Kidney tubule cell (primary cell): ENCODE measurements around the gene STAC2.
A peak's percentile ranks its signal among the peaks of the same experiment; 100 is the strongest.

ENCODE experiments used
- DNase-seq: peaks from one replicate; pipeline ENCODE4 v3.0.0-alpha.2; 2018; ENCODE audit warnings: low spot score

STAC2 gene

DNA sequence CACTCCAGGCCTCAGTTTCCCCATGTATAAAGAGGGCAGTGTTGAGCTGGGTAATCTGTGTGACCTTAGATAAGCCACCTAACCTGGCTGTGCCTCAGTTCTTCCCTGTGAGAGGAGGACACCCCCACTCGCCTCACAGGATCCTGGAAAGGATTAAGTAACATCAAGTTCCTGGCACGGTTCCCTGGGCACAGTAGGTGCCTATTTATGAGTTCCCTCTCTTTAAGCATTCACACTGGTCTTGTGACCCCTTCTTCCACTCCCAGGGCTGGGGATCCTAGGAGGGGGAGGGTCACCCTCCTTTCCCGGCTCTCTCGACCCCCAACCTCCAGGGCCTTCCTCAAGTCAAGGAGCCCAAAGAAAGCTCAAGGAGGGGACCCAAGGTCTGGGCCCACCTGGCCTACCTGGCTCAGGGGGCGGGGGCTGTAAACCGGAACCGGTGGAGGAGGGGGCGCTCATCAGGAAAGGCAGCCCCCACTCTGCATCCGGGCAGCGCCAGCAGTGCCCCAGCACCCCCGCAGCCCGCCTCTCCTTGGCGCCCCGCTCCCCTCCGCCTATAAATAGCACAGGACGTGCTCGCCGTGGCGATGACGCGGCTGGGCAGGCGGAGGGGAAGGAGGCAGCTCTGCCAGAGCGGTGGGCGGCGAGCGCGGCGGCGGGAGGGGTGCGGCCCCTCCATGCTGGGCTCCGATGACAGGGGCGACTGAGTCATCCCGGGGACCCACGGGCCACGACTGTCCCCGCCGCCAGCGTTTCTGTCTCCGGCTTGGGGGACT is 16.2 kb downstream of the STAC2 start:
- peak; percentile 39 for DNase-seq

DNA sequence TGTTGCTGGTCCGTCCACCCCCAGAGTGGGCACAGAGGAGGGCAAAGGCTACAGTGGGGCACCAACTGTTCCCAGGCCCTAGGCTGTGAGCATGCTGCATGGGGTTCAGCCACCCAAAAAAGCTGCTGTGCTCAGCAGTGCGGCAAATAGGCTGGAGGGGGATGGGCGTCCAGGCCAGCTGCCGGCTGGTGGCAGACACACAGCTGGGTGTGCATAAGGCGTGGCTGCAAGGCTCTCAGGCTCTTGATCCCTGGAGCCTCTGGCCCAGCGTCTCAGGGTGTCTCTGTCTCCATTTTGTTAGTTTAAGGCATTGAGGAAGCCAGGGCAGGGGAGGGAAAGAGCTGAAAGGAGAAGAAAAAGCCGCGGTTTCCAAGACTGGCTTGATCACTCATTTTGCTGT is 16.9 kb downstream of the STAC2 start:
- no peak for DNase-seq

DNA sequence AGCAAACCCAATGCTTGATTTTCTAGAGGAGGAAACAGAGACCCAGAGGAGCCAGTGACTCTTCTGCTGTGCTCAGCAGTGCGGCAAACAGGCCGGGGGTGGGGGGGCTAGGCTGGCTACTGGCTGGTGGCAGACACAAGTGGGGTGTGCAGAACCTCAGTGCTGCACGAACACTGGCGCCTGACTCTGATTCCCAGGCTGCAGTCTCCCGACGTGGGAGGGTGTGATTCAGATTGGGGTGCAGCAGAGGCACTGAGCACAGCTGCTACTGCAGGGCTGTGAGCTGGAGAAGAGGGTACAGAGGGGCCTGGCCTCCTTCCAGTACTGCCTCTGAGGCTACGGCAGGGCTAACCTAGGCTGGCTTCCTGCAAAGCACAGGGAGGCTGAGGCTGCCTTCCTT is 17.6 kb downstream of the STAC2 start:
- DNase-seq: no peak

DNA sequence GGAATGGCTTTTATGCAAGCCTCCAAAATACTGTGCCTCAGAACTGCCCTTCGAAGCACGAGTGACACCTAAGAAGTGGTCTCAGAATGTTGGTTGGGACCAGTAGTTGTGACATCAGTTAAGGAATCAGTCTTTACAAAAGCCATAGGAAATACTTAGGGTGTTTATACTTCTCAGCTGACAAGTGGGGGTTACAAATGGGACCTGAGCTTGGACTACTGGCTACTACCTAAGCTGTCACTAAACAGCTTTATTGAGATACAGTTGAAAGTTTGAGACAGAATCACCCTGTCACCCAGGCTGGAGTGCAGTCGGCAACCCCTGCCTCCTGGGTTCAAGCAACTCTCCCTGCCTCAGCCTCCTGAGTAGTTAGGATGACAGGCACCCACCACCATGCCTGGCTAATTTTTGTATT is 20.6 kb downstream of the STAC2 start:
- DNase-seq: no peak

DNA sequence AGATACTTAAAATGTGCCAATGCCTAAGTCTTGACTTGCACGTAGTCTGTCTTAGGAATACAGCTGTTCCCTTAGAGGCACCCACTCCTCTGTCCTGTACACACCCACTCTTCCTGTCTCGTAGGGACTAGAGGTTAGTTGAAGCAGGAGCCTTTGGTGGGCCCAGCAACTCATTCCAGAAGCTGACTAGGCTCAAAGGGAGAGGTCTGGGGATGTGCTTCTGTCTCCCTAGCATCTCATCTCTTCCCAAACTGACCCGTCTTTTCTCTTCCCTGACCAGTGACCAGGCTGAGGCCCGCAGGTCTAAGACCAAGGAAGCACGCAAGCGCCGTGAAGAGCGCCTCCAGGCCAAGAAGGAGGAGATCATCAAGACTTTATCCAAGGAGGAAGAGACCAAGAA is 21.5 kb downstream of the STAC2 start:
- DNase-seq: no peak

DNA sequence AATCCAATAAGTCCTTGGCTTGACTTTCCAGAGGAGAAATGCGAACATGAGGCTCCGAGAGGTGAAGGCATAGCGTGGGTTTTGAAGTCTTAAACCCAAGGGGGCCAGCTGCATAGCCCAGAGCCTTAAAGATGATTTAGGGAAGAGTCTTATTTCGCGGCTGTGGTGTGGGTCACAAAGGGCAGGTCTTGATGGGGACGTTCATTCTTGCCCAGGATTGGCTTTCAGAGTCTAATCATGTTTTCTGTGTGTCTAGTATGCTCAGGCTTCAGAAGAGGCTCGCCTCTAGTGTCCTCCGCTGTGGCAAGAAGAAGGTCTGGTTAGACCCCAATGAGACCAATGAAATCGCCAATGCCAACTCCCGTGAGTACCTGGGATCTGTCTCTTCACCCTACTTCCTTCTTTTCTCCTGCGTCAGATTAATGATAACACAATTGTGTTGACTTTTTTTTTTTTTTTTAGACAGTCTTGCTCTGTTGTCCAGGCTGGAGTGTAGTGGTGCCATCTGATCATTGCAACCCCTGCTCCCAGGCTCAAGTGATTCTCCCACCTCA is 24.7 kb downstream of the STAC2 start:
- DNase-seq: no peak

DNA sequence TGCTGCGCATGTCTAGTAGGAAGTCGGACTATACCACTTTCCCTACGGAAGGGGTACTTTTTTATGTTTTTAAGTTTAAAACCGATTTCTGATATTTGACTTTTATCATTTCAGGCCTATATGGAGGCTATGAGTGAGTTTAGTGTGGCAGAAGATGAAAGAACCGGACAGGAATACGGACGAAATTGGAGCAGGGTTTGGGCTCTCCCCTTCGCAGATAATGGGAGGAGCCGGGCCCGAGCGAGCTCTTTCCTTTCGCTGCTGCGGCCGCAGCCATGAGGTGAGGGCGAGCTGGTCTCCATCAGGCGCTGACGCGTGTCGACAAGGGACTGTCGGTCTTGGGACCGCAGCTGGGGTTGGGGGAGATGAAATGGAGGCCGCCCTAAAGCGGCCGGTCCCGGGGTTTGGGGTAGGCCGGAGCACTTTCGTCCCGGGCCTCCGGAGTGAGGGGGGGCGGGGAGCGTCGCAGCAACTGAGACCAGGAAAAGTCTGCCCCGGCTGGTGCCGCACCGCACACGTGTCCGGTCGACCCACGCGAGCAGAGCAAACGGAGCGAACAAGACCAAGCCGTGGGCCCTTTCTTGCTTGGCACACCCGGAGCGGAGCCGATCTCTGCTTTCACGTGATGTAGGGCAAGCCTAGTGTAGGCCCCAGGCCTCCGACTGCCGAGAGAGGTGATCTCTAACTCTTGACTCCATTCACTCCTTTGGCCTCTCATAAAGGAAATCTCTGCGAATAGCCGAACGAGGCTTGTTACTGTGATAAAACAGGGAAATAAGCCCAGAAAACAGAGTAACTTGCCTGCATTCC is 25.5 kb downstream of the STAC2 start, which contains the start of gene RPL19:
TSS of gene RPL19 (plus strand) at position 214 of the 810 bp plus-strand sequence. CDS start at position 276, 62 bp downstream.
- no peak for DNase-seq

DNA sequence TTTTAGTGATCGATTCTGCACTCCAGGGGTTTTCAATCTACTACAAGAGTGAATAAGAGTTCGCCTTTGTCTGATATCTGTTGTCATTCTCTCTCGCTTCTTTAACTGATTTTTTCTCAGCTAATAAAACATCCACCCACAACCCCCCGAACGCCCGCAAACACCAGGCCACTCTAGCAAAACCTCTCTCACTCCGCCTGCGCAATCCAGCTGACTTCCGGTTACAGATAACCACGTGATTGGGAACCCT is 26.0 kb downstream of the STAC2 start:
- DNase-seq: peak; percentile 94

DNA sequence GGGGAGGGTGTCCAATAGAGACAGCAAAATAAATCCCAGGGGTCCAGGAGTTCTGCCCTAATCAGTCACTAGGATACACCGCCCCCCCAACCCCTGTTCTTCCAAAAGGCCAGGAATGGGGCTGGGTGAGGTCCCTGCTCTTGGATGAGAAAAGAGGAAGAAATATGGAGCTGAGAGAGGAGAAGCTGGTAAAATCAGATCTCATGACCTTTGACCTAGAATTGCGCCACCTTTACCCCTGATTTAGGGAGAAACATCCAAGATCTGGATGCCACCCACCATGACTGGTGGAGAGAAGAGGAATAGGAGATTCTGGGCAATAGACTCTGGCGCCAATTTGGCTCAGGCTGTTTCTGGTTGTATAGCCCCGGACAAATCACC is 27.6 kb downstream of the STAC2 start:
- no peak for DNase-seq

DNA sequence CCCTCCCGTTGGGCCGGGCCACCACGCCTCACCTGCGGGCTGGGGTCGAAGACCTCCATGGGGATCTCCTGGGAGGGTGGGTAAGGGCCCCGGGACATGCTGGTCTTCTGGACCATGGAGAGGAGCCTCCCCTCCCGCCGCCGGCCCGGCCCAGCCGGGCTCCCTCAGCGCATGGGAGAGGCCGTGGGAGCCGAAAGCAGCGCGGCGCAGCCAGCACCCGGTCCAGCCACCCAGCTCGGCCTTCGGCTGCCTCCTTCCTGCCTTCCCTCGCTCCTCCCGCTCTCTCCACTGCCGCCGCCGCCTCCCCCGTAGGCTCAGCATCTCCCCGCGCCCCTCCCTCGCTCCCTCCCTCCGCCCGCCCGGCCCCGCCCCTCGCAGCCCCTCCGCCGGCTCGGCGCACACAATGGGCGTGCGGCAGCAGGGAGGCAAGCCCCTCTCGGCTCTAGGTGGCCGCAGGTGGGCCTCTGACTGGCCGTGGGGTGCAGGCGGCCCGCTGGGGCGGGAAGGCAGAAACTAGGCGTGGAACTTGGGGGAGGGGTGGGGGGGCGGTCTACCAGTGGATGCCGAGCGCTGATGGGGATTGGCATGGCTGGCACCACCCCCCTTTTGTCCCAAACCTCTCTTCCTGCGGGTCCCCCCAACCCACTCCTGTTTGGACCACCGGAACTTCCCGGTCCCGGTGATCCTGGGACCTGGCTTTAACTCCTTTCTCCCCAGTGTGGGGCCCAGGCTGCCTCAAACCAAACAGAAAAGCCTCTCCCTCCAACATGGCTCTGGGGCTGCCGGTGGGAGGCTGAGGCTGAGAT is 28.2 kb downstream of the STAC2 start, which contains the start of gene CACNB1:
TSS of gene CACNB1 (minus strand) at position 290 of the 806 bp plus-strand sequence. CDS start at position 116, 174 bp downstream.
- peak; percentile 79 for DNase-seq

DNA sequence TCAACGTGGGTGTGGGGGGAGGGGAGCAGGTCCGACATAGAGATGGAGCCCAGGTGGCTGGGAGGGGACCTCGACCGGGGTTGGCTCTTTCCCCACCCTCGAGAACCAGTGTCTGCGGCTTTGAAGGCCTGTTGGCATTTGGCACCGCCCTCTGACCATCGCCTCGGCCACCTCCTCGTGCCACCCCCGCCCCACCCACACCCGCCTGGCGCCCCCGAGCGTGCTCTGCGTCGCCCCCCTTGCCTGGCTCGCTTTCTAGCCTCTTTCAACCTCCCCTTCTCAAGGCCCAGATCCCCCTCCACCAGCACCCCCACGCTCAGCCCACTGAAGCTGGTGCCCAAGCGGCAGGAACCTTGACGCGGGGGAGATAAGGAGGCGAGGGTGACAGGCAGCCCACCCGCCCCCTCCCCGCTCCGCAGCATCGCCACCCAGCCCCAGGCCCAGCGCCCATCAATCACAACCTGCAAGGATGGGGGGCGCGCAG is 28.9 kb downstream of the STAC2 start:
- DNase-seq: peak; percentile 63

DNA sequence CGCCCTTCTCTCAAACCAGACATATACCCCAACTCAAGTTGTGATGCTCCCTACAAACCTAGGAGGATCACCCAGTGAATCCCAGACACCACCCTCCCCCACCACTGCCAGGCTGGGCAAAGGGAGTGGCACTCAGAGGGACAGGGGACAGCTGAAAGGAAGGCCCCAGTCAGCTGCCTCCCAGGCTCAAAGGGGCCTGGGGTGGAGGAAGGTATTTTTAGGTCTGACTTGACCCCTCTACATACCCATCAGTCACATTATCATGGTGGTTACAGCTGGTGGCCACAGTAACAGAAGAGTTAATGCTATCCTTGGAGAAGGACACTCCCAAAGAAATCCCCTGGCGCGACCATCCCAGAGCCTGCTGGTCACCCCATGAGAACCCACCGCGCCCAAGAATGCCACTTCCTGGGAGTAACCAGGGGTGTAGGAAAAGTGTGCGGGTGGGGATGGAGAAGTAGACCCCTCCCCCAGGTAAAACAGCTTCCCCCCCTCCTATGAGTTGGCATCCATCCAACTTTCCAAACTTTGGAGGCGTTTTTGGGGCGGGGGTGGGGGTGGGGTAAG is 29.4 kb downstream of the STAC2 start:
- DNase-seq: no peak

DNA sequence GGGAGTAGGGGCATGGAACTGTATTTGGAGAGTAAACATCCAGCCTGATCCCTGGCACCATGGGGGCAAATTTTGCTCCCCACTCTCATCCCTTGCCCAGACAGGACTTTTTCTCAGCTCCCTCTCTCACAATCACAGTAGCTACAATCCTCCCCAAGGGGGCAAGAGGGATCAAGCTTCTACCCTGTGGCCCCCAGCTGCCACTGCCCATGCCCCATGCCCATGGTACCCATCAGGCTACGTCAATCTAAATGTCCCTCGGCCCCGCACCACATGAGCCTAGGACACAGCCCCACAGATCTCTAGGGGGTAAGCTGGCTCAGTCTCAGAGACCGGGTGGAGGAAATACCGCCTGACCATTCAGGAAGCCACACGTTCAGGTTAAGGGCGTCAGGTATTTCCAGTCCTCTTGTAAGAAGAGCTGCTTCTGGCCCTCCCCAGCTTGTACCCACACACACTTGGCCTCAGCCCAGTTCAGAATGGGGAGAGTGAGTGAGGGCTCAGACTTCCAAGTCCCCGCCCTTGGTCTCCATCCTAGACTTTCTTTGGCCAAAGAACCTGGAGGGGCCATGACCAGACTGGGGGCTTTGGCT is 30.1 kb downstream of the STAC2 start:
- peak; percentile 34 for DNase-seq

DNA sequence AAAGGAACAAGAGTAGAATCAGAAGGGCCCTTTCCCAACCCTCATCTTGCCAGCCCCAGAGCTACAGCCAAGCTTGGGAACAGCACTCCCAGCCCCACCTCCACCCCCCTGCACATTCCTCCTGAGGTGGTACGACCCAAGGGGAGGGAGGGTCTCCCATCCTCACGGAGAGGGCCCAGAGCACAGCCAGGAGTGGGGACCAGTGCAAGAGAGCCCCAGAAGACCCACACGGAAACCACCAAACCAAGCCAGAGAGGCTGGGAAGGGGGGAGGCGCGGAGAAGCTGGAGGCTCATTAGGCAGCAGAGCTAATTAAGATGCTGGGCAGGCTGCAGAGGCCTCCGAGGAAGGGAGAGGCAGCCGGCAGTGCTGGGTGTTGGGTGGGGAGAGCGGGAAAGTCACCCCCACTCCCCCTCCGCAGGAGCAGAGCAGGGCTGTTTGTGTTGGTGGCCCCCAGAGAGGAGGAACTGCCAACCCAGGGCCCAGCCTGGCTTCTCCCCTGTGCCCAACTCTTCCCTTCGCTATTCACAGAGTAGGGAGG is 30.7 kb downstream of the STAC2 start:
- no peak for DNase-seq

DNA sequence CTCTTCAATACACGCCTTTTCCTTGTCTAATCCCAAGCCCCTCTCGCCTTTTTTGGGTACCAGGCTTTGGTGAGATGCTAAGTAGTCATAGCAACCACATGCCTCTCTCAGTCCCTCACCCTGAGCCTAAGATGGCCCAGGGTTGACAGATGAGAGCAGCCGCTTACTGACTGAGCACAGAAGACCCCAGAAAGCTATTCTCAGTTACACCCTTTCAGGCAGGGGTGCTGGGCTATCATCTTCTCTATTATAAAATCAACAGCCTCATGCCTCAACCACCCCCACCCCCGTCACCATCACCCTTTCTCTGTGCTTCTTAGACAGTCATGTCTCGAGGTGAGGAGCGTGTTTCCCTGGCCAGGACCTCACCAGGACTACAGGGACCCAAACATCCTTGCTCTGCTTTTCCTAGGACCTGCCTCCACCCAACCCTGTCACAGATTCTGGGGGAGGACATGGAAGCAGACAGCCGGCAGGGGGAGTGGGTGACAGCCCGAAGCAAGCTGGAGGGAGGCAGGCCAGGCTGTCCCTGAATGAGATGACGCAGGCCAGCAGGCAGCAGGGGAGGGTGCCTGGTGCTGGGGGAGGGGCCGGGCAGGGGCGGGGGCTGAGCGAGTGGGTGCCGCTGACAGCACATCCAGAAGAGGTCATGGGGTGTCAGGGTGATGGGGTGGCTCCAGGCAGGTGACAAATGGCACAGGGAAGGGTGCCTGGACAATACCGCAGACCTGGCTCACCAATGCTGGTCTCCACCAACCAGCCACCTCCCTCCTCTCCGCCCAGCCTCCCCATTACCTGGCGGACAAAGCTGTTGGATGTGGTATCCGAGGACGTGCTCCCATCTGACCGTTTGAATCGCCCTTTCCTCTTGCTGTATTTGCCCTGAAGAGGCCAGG is 31.4 kb downstream of the STAC2 start:
- no peak for DNase-seq

DNA sequence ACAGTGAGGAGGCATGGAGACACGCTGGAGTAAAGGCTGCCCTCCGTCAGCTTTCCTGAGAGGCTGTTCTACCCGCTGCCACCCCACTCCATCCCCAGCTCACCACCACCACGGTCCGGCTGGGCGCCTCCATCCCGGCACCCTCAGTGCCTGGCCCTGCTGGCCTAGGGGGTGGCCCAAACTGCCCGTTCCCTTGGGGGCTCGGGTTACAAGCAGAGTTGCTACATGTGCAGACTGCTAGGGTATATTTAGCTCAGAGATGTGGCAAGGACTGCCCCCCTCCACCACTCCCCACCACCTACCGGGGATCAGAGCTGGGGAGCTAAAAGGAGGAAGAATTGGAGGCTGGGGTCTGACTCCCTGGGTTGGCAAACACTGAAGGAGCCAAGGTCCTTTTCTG is 32.4 kb downstream of the STAC2 start:
- DNase-seq: no peak

DNA sequence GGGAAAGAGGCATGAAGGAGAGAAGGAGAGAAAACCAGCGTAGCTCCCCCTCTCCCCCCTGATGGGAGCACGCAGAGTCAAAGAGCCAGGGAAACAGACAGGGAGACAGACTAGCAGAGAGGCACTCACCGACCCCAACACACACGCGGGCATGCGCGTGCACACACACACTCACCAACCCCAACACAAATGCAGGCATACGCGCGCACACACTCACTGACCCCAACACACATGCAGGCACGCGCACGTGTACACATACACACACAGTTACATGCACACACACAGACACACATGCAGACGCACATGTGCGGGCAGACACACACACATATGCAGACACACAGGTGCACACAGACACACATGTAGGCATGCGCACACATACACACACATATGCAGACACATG is 32.8 kb downstream of the STAC2 start:
- no peak for DNase-seq

DNA sequence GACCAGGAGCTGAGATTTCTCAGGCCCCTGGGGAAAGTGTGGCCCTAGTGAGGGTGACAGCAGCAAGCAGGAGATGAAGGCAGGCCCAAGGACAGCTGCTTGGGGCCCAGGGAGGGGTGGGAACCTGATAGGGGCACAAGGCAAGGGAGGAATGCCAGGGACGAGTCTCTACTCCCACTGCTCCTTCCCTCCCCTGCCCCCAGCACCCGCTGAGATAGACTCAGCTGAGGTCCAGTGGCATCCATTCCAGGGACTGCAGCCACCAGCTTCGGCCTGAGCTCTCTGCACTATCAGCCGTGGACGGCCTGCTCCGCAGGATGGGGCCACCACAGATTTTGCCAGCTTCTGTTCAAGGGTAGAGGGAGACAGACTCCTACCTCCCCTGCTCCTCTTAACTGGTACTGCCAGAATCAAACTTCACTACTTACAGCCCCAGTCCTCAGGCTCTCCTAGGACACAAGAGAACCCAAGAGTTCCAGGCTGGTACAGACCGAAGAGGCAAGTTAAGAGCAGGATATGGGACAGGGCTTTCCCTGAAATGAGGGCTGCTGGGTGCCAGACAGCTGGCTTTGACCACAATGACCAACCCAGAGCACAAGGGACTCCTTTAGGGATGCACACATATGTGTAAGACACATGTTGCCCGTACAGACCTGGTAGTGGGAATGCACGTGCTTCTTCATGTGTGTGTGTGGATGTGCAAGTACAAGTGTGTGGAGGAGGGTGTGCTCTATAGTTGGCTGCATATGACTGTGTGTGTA is 33.8 kb downstream of the STAC2 start:
- no peak for DNase-seq

DNA sequence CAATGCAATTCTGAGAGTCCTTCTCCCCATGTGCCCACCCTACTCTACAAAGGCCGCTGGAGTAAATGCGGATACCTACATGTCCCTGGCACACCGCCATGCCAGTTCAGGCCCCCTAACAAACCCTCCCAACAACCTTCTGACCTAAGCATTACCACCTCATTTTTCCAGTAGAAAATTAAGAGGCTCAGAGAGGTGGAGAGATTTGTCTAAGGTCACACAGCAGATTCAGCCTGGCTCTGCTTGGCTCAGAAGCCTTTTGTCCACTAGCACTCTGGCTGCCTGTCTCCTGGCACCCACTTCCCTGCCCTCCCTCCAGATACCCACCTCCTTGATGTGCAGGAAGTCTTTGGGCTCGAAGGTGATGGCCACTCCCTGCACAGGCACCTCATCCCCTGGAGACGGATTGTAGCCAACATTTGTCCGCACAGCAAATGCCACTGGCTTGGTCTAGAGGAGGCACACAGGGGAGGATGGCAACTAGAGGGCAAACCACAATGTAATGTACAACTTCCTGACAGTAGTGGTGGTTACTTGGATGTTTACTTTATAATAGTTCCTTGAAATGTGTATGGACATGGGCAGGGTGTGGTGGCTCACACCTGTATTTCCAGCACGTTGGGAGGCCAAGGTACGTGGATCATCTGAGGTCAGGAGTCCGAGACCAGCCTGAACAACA is 38.5 kb downstream of the STAC2 start:
- no peak for DNase-seq
